IMR-90 (cell line): ENCODE data around the gene IHH.

Source experiments
- BHLHE40 ChIP-seq: fragments of 150-350 bp; IDR thresholded peaks from 2 replicates; pipeline ENCODE4 v1.6.1; 2016; ENCODE audit warnings: mild to moderate bottlenecking, low read depth, low read length
- CHD1 ChIP-seq: IDR thresholded peaks from 2 replicates; pipeline ENCODE4 v1.6.1; 2012; ENCODE audit warnings: low read depth, low read length, improper control_type of control experiment
- CTCF ChIP-seq: conservative IDR thresholded peaks from 2 replicates; pipeline ENCODE4 v1.5.1; 2012; ENCODE audit warnings: mild to moderate bottlenecking, low read depth, low read length, improper control_type of control experiment
- MAFK ChIP-seq: IDR thresholded peaks from 2 replicates; pipeline ENCODE4 v1.6.1; 2012; ENCODE audit warnings: low read depth, low read length, improper control_type of control experiment
- MAZ ChIP-seq: IDR thresholded peaks from 2 replicates; pipeline ENCODE4 v1.6.1; 2012; ENCODE audit warnings: low read depth, mild to moderate bottlenecking, low read length, improper control_type of control experiment, moderate library complexity, borderline replicate concordance
- MXI1 ChIP-seq: IDR thresholded peaks from 2 replicates; pipeline ENCODE4 v1.6.1; 2012; ENCODE audit warnings: low read depth, mild to moderate bottlenecking, low read length, moderate library complexity, borderline replicate concordance
- POLR2A ChIP-seq: IDR thresholded peaks from 2 replicates; pipeline ENCODE4 v1.6.1; 2012; ENCODE audit warnings: mild to moderate bottlenecking, low read depth, low read length
- RFX5 ChIP-seq: IDR thresholded peaks from 2 replicates; pipeline ENCODE4 v1.8.0; 2012; ENCODE audit warnings: low read depth, mild to moderate bottlenecking, low read length, moderate library complexity
- SMC3 ChIP-seq: fragments of 150-350 bp; IDR thresholded peaks from 2 replicates; pipeline ENCODE4 v1.6.1; 2016; ENCODE audit warnings: low read depth, mild to moderate bottlenecking, antibody characterized with exemption, low read length, moderate library complexity
- USF2 ChIP-seq: fragments of 150-350 bp; IDR thresholded peaks from 2 replicates; pipeline ENCODE4 v1.6.1; 2017; ENCODE audit warnings: mild to moderate bottlenecking, antibody characterized with exemption, low read length, low read depth

- TF ChIP-seq CTCF (no peak), SMC3 (no peak), MAFK (no peak), MXI1 (no peak), POLR2A (no peak), BHLHE40 (no peak), MAZ (no peak), CHD1 (no peak), RFX5 (no peak), USF2 (no peak)
Measured at GRCh38 chr2:219020604-219021365, 39.9 kb downstream of the IHH start.
